ENCODE results near the gene RPL23.

RPL23 gene

DNA sequence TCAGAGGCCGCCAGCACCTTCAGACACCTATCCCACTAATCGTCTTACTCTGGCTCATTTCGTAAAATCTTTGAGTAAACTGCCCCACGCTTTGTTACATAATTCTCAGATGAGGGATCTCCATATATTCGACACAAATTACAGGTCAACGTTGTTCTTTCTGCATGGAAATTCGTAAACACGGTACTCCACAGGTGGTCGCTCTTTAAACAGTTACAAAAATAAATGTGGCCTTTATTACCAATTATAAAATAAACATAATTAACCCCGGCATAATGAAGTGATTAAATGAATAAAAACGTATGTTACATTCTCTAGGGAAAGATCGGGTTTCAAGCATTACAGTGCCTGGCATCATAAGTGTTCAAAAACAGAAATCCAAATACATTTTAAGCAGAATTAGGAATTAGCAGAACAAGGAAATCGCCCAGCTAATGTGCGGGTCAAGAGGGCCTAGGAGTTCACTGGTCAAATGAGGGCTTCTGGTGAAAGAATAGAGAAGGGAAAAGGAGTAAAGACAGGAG lies 53.2 kb downstream of the RPL23 start:
- H4K20me1 ChIP-seq (ENCODE audit: insufficient read depth, low read length), result no peaks in the 10 kb centered on the region
- H3K36me3 ChIP-seq (replicated peaks; ENCODE audit: insufficient read depth, low read length), result peaks cover 4% of the 10 kb centered on the region; the same call in 1 of the 2 replicates
- peaks cover 20% of the 10 kb centered on the region; the same call in 1 of the 2 replicates for H3K4me1 ChIP-seq (ENCODE audit: low read length)
- no peaks in the 10 kb centered on the region for H3K9me2 ChIP-seq (replicated peaks; ENCODE audit: insufficient read depth, low read length)
- H3K27me3 ChIP-seq (replicated peaks; ENCODE audit: insufficient read depth, low read length), result no peaks in the 10 kb centered on the region
- DNase-seq, result no peak
- H3K4me2 ChIP-seq (ENCODE audit: low read depth, low read length), result peak overlapping the region; percentile 56
- H3K79me2 ChIP-seq (ENCODE audit: low read length), result peaks cover 38% of the 10 kb centered on the region
- peaks cover 18% of the 10 kb centered on the region for H3F3A ChIP-seq (ENCODE audit: insufficient read depth, low read length)
- TF ChIP-seq CTCF (IDR thresholded peaks at IDR 0.05; ENCODE audit: low read length), result no peak
- no peak for TF ChIP-seq EZH2phosphoT487 (IDR thresholded peaks at IDR 0.05; ENCODE audit: low read length)
- TF ChIP-seq EZH2 (optimal IDR thresholded peaks at IDR 0.05; ENCODE audit: low read depth, low read length), result no peak
- no peaks in the 10 kb centered on the region for H3K9me3 ChIP-seq (replicated peaks; ENCODE audit: insufficient read depth, low read length)
- H3K4me3 ChIP-seq (ENCODE audit: low read length), result peak overlapping the region; percentile 88
- peak overlapping the region; percentile 87; the same call in 1 of the 2 replicates for H3K27ac ChIP-seq (ENCODE audit: low read length)
- peak overlapping the region; percentile 87 for H2AFZ ChIP-seq (ENCODE audit: low read length)
- H3K9ac ChIP-seq (ENCODE audit: low read length), result peak overlapping the region; percentile 86; the same call in 1 of the 2 replicates

DNA sequence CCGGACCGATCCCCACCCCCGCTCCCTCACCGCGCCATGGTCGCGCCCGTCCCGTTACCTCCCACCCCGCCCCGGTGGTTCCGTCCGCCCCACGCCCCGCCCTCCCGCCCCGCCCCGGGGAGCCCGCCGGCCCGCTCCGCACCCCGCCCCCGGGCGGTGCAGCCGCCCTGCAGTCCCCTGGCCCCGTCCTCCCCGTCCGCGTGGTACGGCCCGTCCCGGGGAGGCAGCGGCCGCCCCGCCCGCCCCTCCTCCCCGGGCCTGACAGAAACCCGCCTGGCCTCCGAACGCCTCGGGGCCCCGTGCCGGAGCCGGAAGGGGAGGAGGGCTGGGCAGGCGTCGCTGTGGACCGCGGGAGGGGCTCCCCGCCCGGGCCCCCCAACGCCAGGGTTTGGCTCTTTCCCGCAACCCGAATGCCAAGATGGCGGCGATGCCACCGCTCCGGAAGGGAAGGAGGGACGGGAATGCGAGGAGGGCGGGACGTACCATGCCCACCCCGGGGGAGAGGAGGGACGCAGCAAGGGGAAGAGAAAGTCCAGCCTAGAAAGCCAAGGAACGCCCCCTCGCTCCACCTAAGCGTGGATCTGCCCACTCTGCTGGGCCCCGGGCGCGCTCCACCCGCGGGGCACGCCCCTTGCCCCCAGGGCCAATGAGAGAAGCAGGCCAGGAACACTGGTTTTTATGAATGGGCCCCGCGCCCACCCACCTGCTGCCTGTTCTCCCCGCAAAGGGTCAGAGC lies 53.9 kb downstream of the RPL23 start, which contains the start of gene PIP4K2B:
PIP4K2B (minus strand) TSS at position 56 of the 736 bp plus-strand sequence. CDS start 132 bp downstream, outside the sequence.
- Histone ChIP-seq H3K27ac (ENCODE audit: low read length) (peak within 1 kb of the TSS; percentile 87; the same call in 1 of the 2 replicates), H3K36me3 (replicated peaks; ENCODE audit: insufficient read depth, low read length) (peaks cover 4% of the 10 kb centered on the region; the same call in 1 of the 2 replicates), H3K9me2 (replicated peaks; ENCODE audit: insufficient read depth, low read length) (no peaks in the 10 kb centered on the region)

More for the DNA sequence above, 53.9 kb downstream of the RPL23 start, which contains the start of gene PIP4K2B:
- Histone ChIP-seq H2AFZ (ENCODE audit: low read length) (peak within 1 kb of the TSS; percentile 87), H3K9me3 (replicated peaks; ENCODE audit: insufficient read depth, low read length) (no peaks in the 10 kb centered on the region), H3K4me2 (ENCODE audit: low read depth, low read length) (peak within 1 kb of the TSS; percentile 95), H3K79me2 (ENCODE audit: low read length) (peaks cover 43% of the 10 kb centered on the region), H3K27me3 (replicated peaks; ENCODE audit: insufficient read depth, low read length) (no peaks in the 10 kb centered on the region), H3K4me3 (ENCODE audit: low read length) (peak within 1 kb of the TSS; percentile 89), H3F3A (ENCODE audit: insufficient read depth, low read length) (peaks cover 18% of the 10 kb centered on the region), H3K4me1 (ENCODE audit: low read length) (peaks cover 20% of the 10 kb centered on the region; the same call in 1 of the 2 replicates), H3K9ac (ENCODE audit: low read length) (peak within 1 kb of the TSS; percentile 86), H4K20me1 (ENCODE audit: insufficient read depth, low read length) (no peaks in the 10 kb centered on the region)
- DNase-seq, result peak; percentile 88
- no peak for TF ChIP-seq CTCF (IDR thresholded peaks at IDR 0.05; ENCODE audit: low read length)
- TF ChIP-seq EZH2phosphoT487 (IDR thresholded peaks at IDR 0.05; ENCODE audit: low read length), result no peak
- no peak for TF ChIP-seq EZH2 (optimal IDR thresholded peaks at IDR 0.05; ENCODE audit: low read depth, low read length)
